NCI-H2196 treated with DMSO at 0.1 percent for 48 hours (cell line): ENCODE results near the gene SFPQ.
"Not testable (repeated sequence)": the region's sequence is repeated elsewhere in the genome, so short reads cannot be mapped to it uniquely, and the experiment has no call there.

Experiments used
- DNase-seq: peaks from one replicate; lab custom pipeline; 2025; ENCODE audit not compliant: unreplicated experiment; lab: John Stamatoyannopoulos, UW

SFPQ gene

DNA sequence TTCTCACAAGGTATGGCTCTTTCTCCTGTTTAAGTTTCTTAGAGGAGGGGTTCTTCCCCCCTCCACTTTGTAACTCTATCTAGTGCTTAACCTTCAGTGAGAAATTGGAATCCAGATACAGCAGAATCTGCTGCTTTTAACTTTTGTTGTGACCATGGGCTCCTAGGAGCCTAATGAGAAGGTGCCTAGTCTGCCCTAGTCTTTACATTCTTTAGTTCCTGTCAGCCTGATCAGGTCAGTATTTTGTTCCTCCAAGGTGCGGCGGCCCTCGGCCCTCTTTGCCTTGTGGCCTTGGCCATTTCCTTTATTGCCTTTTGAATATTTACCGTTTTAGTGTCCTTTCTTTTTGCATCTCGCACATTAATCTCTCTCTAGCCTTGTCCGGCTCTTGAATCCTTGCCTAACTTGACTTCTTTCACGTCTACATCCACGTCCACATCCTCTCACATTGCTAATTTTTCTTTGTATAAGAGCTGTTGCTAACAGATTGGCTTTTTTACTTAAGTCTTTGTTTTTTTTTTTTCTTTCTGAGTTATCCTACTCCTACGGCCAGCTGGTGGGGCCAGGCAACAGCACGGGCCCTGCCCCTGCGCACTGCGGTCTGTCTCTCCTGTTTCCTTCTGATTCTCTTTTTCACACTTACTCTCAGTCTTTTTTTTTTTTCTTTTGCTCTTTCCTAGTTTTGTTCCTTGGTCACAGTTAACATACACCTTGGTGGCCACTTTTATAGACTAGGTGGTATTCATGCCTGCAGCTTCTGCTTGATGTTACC lies 49.0 kb downstream of the SFPQ start:
- DNase-seq, result no peak

DNA sequence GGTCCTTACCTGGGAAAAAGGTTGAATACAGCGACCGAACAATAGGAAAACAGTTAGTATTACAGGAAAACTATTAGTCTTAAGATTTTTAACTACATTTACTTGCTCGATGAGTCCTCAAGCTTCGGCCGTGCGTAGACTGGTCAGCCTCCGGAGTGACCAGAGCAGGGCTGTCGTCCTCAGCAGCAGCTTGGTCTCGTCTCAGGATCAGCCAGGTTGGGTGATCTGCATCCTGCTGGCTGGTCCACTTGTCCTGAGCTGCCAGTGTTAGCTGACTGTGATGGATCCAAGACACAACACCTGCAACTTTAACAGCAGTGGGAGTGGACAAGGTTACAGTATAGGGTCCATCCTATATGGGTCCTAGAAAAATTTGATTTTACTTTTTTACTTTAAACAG lies 50.2 kb downstream of the SFPQ start:
- DNase-seq, result not testable (repeated sequence)

DNA sequence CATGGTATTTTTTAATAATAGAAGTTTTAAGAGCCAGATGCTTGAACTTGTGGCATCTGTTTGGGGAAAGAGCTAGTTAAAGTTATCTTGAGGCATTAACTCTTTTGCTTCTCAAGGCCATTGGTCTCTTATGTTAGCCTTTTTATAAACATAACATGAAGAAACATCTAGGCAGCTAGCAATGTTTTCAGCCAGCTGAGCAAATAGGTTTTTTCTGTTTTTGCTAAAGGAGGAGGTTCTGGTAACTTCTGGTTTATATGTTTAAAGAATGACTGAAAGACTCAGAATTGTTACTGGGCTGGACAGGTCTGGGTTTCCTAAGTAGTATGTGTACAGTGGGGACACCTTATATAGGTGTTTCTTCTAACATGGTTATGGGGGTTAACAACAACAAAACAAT lies 50.7 kb downstream of the SFPQ start:
- not testable (repeated sequence) for DNase-seq

DNA sequence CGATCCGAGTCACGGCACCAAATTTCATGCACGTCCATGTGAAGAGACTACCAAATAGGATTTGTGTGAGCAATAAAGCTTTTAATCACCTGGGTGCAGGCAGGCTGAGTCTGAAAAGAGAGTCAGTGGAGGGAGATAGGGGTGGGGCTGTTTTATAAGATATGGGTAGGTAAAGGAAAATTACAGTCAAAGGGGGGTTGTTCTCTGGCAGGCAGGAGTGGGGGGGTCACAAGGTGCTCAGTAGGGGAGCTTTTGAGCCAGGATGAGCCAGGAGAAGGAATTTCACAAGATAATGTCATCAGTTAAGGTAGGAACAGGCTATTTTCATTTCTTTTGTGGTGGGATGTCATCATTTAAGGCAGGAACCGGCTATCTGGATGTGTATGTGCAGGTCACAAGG lies 55.4 kb downstream of the SFPQ start:
- not testable (repeated sequence) for DNase-seq

DNA sequence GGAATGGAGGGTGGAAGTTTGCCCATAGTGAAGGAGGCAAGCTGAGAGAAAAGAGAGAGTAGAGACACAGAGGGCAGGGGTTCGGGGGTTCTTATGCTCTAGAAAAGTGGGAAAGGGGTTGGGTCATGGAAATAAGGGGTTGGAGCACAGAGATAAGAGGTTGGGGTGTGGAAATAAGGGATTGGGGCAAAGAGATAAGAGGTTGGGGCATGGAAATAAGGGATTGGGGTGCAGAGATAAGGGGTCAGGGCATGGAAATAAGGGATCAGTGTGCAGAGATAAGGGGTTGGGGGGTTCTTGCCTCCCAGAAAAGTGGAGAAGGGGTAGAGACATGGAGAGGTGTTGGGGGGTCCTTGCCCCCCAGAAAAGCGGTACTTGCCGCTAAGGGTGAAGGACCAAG lies 56.2 kb downstream of the SFPQ start:
- no peak for DNase-seq
